Lower lobe of right lung (tissue), 2 donors: ENCODE results near the gene PPP2R5E. TPM values are rescaled to one million over a fixed set of nuclear protein-coding genes. Genes with fewer than 3 reads are reported as not detected.

Experiments used
- ATAC-seq, 2 donors: fragments of 200-7000 bp; cut with Tn5 transposase; one replicate each; pipeline ENCODE4 v1.9.1; 2020 to 2022; ENCODE audit warnings: mild to moderate bottlenecking in 2 of 2, moderate library complexity in 2 of 2
- DNase-seq: peaks from one replicate; pipeline ENCODE4 v3.0.0-alpha.2; 2020
- H3K27ac ChIP-seq: fragments of 200-600 bp; one replicate; pipeline ENCODE4 v1.8.0; 2022
- H3K27me3 ChIP-seq: fragments of 200-600 bp; one replicate; pipeline ENCODE4 v1.8.0; 2022; ENCODE audit warnings: low read depth
- H3K36me3 ChIP-seq: fragments of 200-600 bp; one replicate; pipeline ENCODE4 v1.8.0; 2022; ENCODE audit warnings: mild to moderate bottlenecking
- H3K4me1 ChIP-seq: fragments of 200-600 bp; one replicate; pipeline ENCODE4 v1.8.0; 2022
- H3K4me3 ChIP-seq: fragments of 200-600 bp; one replicate; pipeline ENCODE4 v1.8.0; 2022; ENCODE audit warnings: mild to moderate bottlenecking
- H3K9me3 ChIP-seq: fragments of 200-600 bp; one replicate; pipeline ENCODE4 v1.8.0; 2022
- CTCF ChIP-seq: fragments of 200-600 bp; IDR thresholded peaks from one replicate; pipeline ENCODE4 v1.8.0; 2022; ENCODE audit warnings: antibody characterized with exemption, mild to moderate bottlenecking
- intact Hi-C: fragments of 100-400 bp; cut with DNase I; formaldehyde crosslinking; loops from one replicate; pipeline ENCODE4 v1.11.0; 2022
- total RNA-seq: library from RNA; stranded (reverse); fragmentation: NEBNext Ultra II Directional; extraction: Animal tissue kit (Norgen Biotek cat#: 25700); gene quantifications from one replicate; pipeline ENCODE4 v1.2.1, GENCODE V29; 2021
- donor health status: DM: no; HTN: yes; CAD: no; lungs with severe emphysema.

PPP2R5E gene
- total RNA-seq, 1 donor from 2014 or later, result 45.3 TPM

- Histone ChIP-seq H3K4me1 (peaks cover 41% of the 10 kb centered on the region), H3K27ac (no peak overlapping the region), H3K4me3 (no peak overlapping the region), H3K9me3 (no peaks in the 10 kb centered on the region), H3K36me3 (no peaks in the 10 kb centered on the region), H3K27me3 (no peaks in the 10 kb centered on the region)
- TF ChIP-seq CTCF, result no peak
- ATAC-seq, result no peak
- intact Hi-C loops, result no loop called here
- no peak for DNase-seq
Measured at GRCh38 chr14:63487724-63488123, 55.5 kb downstream of the PPP2R5E start.

- peaks cover 31% of the 10 kb centered on the region for H3K4me1 ChIP-seq
- no peaks in the 10 kb centered on the region for H3K9me3 ChIP-seq
- no peak for TF ChIP-seq CTCF
- no peak overlapping the region for H3K4me3 ChIP-seq
- no peaks in the 10 kb centered on the region for H3K36me3 ChIP-seq
- H3K27ac ChIP-seq, result no peak overlapping the region
- no peak for DNase-seq
- ATAC-seq, result no peak
- no peaks in the 10 kb centered on the region for H3K27me3 ChIP-seq
- intact Hi-C loops, result no loop called here
Measured at GRCh38 chr14:63486738-63487137, 56.4 kb downstream of the PPP2R5E start.

- no peak for TF ChIP-seq CTCF
- DNase-seq (no peak), ATAC-seq (no peak)
- no peak overlapping the region for H3K27ac ChIP-seq
- intact Hi-C loops, result no loop called here
- H3K36me3 ChIP-seq, result no peaks in the 10 kb centered on the region
- no peaks in the 10 kb centered on the region for H3K9me3 ChIP-seq
- H3K4me3 ChIP-seq, result no peak overlapping the region
- peaks cover 32% of the 10 kb centered on the region for H3K4me1 ChIP-seq
- no peaks in the 10 kb centered on the region for H3K27me3 ChIP-seq
Measured at GRCh38 chr14:63483315-63483714, 59.9 kb downstream of the PPP2R5E start.

GRCh38 chr14:63480599-63480998, 62.6 kb downstream of the PPP2R5E start:
- intact Hi-C loops, result no loop called here
- TF ChIP-seq CTCF, result no peak
- Histone ChIP-seq H3K27me3 (no peaks in the 10 kb centered on the region), H3K9me3 (no peaks in the 10 kb centered on the region), H3K36me3 (no peaks in the 10 kb centered on the region), H3K27ac (no peak overlapping the region), H3K4me3 (no peak overlapping the region), H3K4me1 (peaks cover 46% of the 10 kb centered on the region)
- DNase-seq (no peak), ATAC-seq (no peak)

- Histone ChIP-seq H3K27ac (peak overlapping the region; percentile 26), H3K4me1 (peaks cover 39% of the 10 kb centered on the region), H3K4me3 (no peak overlapping the region), H3K27me3 (no peaks in the 10 kb centered on the region), H3K36me3 (no peaks in the 10 kb centered on the region), H3K9me3 (no peaks in the 10 kb centered on the region)
- TF ChIP-seq CTCF, result no peak
- intact Hi-C loops, result no loop called here
- DNase-seq (no peak), ATAC-seq (no peak)
Measured at GRCh38 chr14:63478437-63478852, 64.7 kb downstream of the PPP2R5E start.

- H3K36me3 ChIP-seq, result no peaks in the 10 kb centered on the region
- peak overlapping the region; percentile 20 for H3K4me3 ChIP-seq
- H3K27ac ChIP-seq, result no peak overlapping the region
- no peaks in the 10 kb centered on the region for H3K9me3 ChIP-seq
- TF ChIP-seq CTCF, result no peak
- intact Hi-C loops, result no loop called here
- ATAC-seq (peak in 1 of 2 donors; percentile 55), DNase-seq (no peak)
- H3K27me3 ChIP-seq, result no peaks in the 10 kb centered on the region
- H3K4me1 ChIP-seq, result peaks cover 35% of the 10 kb centered on the region
Measured at GRCh38 chr14:63478010-63478409, 65.2 kb downstream of the PPP2R5E start.
